Urothelium cell line (cell line): ENCODE results near the gene PDE5A.
A peak's percentile ranks its signal among the peaks of the same experiment; 100 is the strongest.
"Not testable (repeated sequence)": the region's sequence is repeated elsewhere in the genome, so short reads cannot be mapped to it uniquely, and the experiment has no call there.

ENCODE experiments used
- DNase-seq: peaks from one replicate; pipeline ENCODE4 v3.0.0; 2011; ENCODE audit warnings: low spot score, mixed read lengths
- FAIRE-seq: peaks from 2 replicates; lab custom pipeline; 2011; peaks lifted over from hg19 to GRCh38; lab: Jason Lieb, UNC

PDE5A gene

DNA sequence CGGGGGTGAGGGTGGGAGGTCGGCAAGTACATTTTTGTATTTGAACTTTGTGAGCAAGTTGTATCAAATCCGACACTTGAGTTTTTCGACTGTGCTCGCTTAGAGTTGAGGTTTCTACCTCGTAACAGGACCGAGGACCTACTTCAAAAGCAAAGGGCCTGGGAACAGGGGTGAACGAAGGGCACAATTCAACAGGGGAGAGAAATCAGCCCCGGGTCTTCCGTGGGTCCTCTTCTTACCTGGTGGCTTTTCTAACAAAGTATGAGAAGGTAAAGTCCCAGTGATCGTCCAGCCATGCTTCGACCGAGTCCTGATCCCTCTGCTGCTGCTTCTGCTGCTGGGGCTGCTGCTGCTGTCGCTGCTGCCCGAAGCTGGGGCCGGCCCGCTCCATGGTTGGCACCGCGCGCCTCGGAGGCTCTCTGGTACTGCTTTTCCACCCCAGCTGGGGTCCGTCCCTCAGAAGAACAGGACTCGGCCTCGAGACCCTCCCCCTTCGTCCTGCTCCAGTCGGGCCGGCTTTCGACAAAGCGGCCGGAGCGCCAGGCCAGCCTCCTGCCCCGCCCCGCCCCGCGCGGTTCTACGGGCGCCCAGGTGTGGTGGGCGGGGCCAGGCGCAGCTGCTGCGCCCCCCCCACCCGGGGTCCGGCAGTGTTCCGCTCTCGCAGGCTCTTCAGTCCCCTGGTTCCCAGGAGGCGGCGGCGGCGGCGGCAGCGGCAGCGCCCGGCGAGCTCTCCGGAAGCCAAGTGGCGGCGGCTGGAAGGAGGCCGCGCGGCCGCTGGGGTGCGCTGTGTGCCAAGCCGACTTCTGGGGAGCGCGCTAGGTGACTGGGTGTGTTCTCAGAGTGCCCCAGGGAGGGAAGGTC lies at the start of gene PDE5A:
TSS of gene PDE5A (minus strand) at position 524 of the 861 bp plus-strand sequence. CDS start at position 391, 133 bp downstream.
- FAIRE-seq (no peak), DNase-seq (peak; percentile 79)

DNA sequence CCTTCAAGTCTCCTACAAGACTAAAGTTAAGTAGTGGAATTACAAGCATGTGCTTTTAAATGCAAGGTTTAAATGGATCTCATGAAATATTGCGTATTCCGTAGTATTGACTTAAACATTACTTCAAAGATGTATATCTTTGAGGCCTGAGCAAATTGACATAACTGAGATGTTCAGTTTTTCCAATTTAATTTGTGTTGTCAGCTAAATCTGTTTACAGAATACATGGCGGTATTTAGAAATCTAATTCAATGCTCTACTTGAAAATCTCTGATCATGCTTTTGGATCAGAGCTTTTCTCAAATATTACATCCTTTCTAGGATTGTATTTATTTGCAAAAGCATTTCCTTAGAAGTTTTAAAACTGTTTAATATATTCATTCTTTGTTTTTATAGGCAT lies 47.5 kb upstream of the PDE5A start:
- FAIRE-seq (no peak), DNase-seq (no peak)

DNA sequence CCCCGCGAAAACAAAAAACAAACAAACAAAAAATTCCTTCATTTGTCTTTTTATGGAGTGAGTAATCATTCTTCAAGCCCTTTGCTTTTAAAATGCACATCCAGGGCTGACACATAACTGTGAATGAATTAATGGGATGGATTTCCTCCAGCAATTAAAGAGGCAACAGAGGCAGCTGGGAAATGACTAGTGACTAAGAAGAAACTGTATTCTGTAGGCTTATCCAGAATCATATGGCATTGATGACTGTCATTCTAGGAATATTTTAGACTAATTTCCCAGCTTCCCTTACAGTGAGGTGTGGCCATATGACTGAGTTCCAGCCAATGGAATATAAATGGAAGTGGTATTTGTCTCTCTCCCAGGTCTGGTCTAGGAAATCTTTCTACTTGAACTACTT lies 46.8 kb upstream of the PDE5A start:
- DNase-seq, result no peak
- FAIRE-seq, result no peak

DNA sequence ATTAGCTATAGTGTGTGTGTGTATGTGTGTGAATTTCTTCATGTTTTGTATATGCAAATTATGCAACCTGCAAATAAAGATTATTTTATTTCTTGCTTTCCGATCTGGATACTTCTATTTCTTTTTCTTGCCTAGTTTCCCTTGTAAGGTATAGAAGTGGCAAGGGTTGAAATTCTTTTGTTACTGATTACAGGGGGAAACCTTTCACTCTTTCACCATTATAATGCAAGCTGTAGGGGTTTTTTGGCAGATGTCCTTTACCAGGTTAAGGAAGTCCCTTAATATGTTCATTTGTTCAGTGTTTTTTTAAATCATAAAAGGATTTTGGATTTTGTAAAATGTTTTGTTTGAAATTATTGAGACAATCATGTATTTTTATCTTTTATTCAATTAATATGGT lies 44.3 kb upstream of the PDE5A start:
- FAIRE-seq (no peak), DNase-seq (no peak)

DNA sequence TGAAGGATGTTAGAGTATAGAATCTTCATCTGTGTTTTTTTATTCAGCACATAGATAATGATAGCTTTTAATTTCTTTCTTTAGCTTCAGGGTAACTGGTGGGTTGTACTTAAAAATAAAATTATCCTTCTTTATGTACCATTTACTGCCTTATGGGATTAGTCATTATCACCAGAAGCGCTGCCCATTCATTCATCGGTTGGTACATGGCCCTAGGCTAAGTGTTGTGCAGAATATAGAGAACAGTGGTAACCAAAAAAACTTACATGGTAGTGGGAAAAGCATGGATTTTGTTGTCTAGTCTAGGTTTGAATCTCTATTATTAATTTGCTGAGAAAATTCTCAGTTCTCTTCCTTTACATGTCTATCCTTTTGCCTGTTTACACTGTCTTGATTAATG lies 43.5 kb upstream of the PDE5A start:
- FAIRE-seq, result no peak
- no peak for DNase-seq

DNA sequence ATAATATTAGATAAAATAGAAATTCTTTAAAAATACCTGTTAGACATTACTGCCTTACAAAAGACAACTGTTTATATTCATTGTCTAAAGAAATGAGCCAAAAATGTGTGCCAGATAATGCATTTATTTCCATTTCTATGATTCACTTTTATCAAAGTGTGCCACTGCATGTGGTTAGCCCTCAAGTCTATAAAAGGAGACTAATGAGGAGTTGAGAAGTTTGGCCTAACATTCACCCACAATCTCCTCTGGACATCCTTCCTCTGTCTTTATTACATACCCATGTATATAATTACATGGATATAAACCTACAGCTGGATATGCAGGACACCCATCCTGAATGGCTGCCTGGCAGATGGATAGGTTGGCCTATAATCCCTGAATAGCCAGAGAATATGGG lies 42.6 kb upstream of the PDE5A start:
- FAIRE-seq, result no peak
- no peak for DNase-seq

DNA sequence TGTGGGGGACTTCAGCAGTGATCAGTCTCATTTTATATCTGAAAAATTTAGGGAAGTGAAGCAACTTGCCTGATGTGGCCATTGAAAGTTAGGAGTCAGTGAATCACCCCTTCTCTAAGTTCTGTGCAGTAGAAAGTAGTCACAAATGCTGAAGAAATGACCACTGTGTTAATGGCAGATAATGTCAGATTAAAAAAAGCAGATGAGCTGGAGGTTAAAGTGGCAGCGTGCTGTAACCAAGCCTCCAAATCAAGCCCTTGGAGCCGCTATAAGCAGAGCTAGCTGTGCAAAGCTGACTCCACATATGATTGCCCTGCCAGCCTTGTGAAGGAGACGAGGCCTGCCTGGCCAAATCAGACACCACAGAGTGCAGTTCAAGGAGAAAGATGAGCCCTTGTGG lies 39.2 kb upstream of the PDE5A start:
- FAIRE-seq (no peak), DNase-seq (no peak)

DNA sequence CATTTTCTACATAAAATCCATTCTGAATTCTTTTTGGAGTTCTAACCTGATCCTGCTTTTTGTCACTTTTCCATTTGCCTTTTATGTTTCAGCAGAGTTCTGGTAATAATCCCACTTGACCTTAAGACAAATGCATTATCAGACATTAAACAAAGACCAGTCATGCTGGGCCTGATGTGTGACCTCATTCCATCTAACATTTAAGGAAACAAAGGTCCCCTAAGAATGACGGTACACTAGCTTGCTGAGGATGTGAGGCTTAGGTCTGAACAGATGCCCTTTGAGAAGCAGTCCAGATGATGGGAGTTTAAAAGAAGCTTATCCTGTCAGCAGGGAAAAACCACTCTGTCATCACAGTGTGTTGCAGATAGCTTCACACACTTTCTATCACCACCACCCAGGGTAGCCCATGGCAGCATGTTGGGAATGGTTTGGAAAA lies 38.1 kb upstream of the PDE5A start:
- DNase-seq (no peak), FAIRE-seq (no peak)

DNA sequence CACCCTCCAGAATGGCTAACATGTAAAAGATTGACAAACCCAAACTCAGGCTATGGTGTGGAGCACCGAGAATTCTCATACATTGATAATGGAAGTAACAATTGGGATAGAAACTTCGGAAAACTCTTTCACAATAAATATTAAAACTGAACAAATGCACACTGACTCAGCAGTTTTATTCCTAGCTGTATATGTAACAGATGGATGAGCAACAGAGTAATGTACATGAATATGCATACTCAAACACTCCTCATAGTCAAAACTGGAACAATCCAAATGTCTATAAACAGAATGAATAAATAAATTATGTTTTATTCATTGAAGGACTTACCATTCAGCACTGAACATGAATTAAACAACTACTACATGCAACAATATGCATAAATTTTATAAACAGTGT lies 37.1 kb upstream of the PDE5A start:
- no peak for FAIRE-seq
- no peak for DNase-seq

- FAIRE-seq (no peak), DNase-seq (no peak)
Measured at GRCh38 chr4:119664168-119664907, 35.7 kb upstream of the PDE5A start.

- no peak for FAIRE-seq
- no peak for DNase-seq
Measured at GRCh38 chr4:119663160-119663788, 34.7 kb upstream of the PDE5A start.

GRCh38 chr4:119662612-119663011 lies 34.0 kb upstream of the PDE5A start:
- not testable (repeated sequence) for DNase-seq, FAIRE-seq

DNA sequence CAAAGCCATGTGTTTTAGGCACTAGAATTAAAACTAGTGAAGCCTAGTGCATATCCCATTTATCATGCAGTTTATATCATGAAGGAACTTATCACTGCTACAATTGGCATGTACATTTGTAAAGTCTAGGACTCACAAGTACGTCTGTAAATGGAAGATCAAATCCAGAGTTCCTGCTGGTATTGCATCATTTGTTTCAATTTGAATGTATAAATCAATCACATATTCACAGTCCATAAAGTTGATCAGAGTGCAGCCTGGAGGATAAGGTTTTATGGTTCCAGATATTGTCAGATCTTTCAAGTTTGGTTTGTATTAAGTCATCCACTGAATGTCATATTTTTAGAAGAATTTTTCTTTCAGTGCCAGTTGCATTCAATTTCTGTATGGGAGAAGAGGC lies 32.6 kb upstream of the PDE5A start:
- DNase-seq, result no peak
- no peak for FAIRE-seq

DNA sequence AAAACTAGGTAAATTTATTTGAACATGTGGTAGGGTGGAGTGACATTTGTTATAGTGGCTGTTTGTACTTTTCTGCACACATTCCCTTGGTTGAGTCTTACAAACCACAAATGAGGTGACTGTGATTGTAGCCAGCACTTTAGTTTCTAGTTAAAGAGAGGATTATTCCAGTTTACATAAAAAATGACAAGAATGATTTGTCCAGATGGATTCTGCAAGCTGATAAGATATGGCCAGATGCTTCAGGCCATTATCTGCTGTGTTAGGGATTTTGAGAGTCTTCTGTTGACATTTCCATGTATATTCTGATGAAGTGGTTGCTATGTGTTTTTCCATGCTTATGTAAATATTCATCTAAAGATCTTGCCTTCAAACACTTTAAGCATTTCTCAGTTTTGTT lies 31.0 kb upstream of the PDE5A start:
- DNase-seq, result no peak

GRCh38 chr4:119657111-119657611 lies 28.6 kb upstream of the PDE5A start:
- DNase-seq (peak; percentile 30), FAIRE-seq (no peak)

More for the DNA sequence above, 31.0 kb upstream of the PDE5A start:
- FAIRE-seq, result no peak

DNA sequence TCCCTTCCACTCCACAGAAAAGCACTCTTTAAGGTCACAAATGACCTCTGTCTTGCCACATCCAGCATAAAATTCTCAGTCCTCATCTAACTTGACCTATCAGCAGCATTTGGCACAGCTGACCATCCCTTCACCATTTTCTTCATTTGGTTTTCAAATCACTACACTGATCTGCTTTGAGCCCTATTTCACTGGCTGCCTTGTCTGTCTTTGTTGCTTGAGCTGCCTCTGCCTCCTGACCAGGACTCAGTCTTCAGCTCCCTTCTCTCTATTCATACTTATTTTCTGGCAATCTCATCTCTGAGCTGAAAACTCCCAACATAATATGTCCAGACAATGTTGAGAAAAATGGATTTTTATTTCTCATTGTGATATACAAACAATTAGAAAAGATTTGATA lies 27.7 kb upstream of the PDE5A start:
- FAIRE-seq (no peak), DNase-seq (no peak)

DNA sequence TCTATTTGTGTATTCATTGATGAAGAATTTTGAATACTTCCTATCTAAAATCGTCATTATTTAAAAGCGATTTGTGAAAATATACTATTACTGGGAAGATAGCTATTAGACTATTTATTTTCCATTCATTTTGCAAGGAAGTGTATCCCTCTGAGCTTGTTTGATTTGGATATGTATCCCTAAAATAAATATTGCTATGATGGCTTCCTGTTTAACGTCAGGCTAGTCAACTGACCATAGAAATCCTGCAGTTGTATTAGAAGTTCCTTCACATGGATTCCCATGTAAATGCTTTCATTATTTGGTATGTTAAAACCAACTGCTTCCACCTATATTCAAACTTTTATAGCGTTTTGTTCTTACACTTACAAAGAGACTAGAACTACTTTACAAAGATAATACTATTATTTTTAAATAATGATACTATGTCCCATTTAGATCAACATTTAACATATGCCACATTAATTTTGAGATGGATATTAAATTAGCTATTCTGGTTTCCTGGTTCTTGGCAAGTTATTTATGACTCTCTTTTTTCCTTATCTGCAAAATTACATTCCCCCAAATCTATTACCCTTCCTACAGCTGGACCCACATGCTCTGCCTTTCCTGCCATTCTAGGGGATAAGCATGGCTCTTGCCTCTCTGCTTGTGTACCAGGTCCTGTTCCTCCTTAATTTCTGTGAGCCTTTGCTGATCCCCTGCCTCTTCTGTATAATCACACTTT lies 26.7 kb upstream of the PDE5A start:
- no peak for FAIRE-seq
- DNase-seq, result no peak

DNA sequence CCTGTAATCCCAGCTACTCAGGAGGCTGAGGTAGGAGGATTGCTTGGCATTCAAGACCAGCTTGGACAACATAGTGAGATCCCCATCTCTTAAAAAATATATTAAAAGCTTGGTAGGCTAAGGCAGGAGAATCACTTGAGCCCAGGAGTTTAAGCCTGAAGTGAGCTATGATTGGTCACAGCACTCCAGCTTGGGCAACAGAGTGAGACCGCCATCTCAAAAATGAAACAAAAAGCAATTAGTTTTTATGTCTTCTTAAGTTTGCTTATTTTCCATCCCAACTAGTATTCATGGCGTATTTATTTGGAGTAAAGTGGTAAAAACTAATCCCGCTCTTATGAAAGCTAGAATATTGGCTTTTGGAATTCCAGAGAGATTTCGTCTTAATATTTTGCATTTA lies 25.4 kb upstream of the PDE5A start:
- no peak for FAIRE-seq
- no peak for DNase-seq

GRCh38 chr4:119652998-119653397 lies 24.4 kb upstream of the PDE5A start:
- FAIRE-seq (no peak), DNase-seq (no peak)

DNA sequence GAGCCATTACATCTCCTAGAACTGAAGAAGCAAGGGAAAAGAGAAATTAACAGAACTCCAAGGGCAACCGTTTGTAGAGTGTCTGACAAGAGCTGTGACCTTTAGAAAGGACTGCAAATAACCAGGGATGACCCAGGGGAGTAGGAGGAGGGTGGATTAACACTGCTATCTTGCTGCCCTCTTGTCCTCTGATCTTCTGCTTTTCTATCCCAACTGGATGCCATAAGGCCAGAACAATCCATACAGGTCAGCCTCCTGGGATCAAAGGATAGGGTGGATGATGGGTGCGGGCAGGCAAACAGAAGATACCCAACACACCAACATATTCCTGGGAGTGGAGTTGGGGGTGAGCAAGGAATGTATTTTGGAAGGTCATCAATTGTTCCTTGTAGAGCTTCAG lies 19.8 kb upstream of the PDE5A start:
- DNase-seq (no peak), FAIRE-seq (no peak)

- no peak for DNase-seq
- FAIRE-seq, result no peak
Measured at GRCh38 chr4:119647558-119647957, 19.0 kb upstream of the PDE5A start.
